OCI-LY1 (cell line): ENCODE results near the gene TANC1.

Source experiments
- H2AFZ ChIP-seq: fragments of 200-600 bp; sonication (generic), shearing (Covaris generic); 2 replicates; pipeline ENCODE4 v1.6.0; 2014; ENCODE audit warnings: antibody characterized with exemption, mild to moderate bottlenecking, low read length
- H3F3A ChIP-seq: fragments of 200-600 bp; sonication (generic), shearing (Covaris generic); 2 replicates; pipeline ENCODE4 v1.6.0; 2014; ENCODE audit warnings: mild to moderate bottlenecking, antibody characterized with exemption, low read length, moderate library complexity; ENCODE audit not compliant: insufficient read depth
- H3K27ac ChIP-seq: fragments of 200-600 bp; sonication (generic); 2 replicates; pipeline ENCODE4 v1.5.1; 2014; ENCODE audit warnings: low read length, mixed run types, mild to moderate bottlenecking, low read depth; ENCODE audit not compliant: poor library complexity, severe bottlenecking
- H3K27me3 ChIP-seq: fragments of 200-600 bp; sonication (generic); 2 replicates; pipeline ENCODE4 v1.6.0; 2014; ENCODE audit warnings: antibody characterized with exemption, mild to moderate bottlenecking, low read length, moderate library complexity; ENCODE audit not compliant: insufficient read depth
- H3K36me3 ChIP-seq: fragments of 200-600 bp; sonication (generic); 2 replicates; pipeline ENCODE4 v1.6.1; 2014; ENCODE audit warnings: mild to moderate bottlenecking, antibody characterized with exemption, low read length, moderate library complexity, mixed read lengths; ENCODE audit not compliant: insufficient read depth
- H3K4me1 ChIP-seq: fragments of 200-600 bp; sonication (generic); 2 replicates; pipeline ENCODE4 v1.5.1; 2014; ENCODE audit warnings: mild to moderate bottlenecking, low read length, moderate library complexity; ENCODE audit not compliant: insufficient read depth, severe bottlenecking
- H3K4me2 ChIP-seq: fragments of 200-600 bp; sonication (generic), shearing (Covaris generic); 2 replicates; pipeline ENCODE4 v1.6.1; 2014; ENCODE audit warnings: low read length
- H3K4me3 ChIP-seq: fragments of 200-600 bp; sonication (generic); 2 replicates; pipeline ENCODE4 v1.5.1; 2014; ENCODE audit warnings: low read length, low read depth, mild to moderate bottlenecking, mixed read lengths; ENCODE audit not compliant: poor library complexity, severe bottlenecking
- H3K79me2 ChIP-seq: fragments of 200-600 bp; shearing (Covaris generic); 2 replicates; pipeline ENCODE4 v1.6.1; 2016; ENCODE audit warnings: mixed run types, low read length, mixed read lengths; ENCODE audit not compliant: insufficient read depth
- H3K9ac ChIP-seq: fragments of 200-600 bp; sonication (generic), shearing (Covaris generic); 2 replicates; pipeline ENCODE4 v1.6.1; 2014; ENCODE audit warnings: mild to moderate bottlenecking, low read length, mixed read lengths
- H3K9me2 ChIP-seq: fragments of 200-600 bp; sonication (generic), shearing (Covaris generic); 2 replicates; pipeline ENCODE4 v1.6.1; 2014; ENCODE audit warnings: low read depth, mild to moderate bottlenecking, low read length, mixed read lengths
- H3K9me3 ChIP-seq: fragments of 200-600 bp; shearing (Covaris generic); 2 replicates; pipeline ENCODE4 v1.6.1; 2014; ENCODE audit warnings: low read length, mixed read lengths
- H4K20me1 ChIP-seq: fragments of 200-600 bp; sonication (generic), shearing (Covaris generic); 2 replicates; pipeline ENCODE4 v1.6.0; 2016; ENCODE audit warnings: mild to moderate bottlenecking, low read length; ENCODE audit not compliant: insufficient read depth
- CTCF ChIP-seq: fragments of 200-600 bp; sonication (generic), shearing (Covaris generic); IDR thresholded peaks from 2 replicates; pipeline ENCODE4 v1.5.1; 2017; ENCODE audit warnings: mild to moderate bottlenecking, antibody characterized with exemption, low read length, moderate library complexity, mixed read lengths
- EZH2 ChIP-seq: fragments of 200-600 bp; sonication (generic), shearing (Covaris generic); IDR thresholded peaks from 2 replicates; pipeline ENCODE4 v1.8.0; 2017; ENCODE audit warnings: borderline replicate concordance, mixed run types, mild to moderate bottlenecking, antibody characterized with exemption, low read length, moderate library complexity, mixed read lengths

The TANC1 gene

GRCh38 chr2:159125858-159126257 lies 157.4 kb downstream of the TANC1 start:
- Histone ChIP-seq H2AFZ (no peak overlapping the region), H3K9ac (no peak overlapping the region)

DNA sequence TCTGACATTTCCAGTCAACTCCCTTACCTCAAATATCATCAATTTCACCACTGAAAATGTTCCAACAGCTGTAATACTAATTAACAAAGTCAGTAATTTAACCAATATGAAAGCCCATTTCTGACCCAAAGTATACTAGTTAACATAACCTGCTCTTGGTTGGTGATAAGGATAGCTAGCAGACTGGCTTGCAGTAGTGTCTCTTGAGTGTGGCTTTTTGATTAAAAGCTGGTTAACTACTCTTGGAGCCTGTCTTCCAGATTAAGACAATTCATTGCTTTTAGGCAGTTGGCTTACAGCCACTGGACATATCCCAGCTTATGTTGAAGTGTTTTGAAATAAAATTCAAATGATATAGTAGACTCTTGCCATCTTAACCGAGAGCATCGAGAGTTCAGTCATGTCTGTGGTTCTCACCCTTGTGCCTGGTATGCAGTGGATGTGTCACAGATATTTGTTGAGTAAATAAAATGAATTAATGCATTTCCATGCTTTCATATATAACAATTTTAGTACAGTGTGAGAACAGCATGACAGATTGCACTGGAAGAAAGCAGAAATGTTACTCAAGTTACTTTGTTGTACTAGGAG lies 158.1 kb downstream of the TANC1 start:
- Histone ChIP-seq H3K4me3 (no peak overlapping the region), H2AFZ (no peak overlapping the region), H3K79me2 (no peaks in the 10 kb centered on the region)

More at GRCh38 chr2:159125858-159126257, 157.4 kb downstream of the TANC1 start:
- TF ChIP-seq EZH2, result no peak
- no peak for TF ChIP-seq CTCF
- H3K9me3 ChIP-seq, result no peaks in the 10 kb centered on the region
- H3K36me3 ChIP-seq, result no peaks in the 10 kb centered on the region
- H3K4me1 ChIP-seq, result peaks cover 14% of the 10 kb centered on the region
- H3K27me3 ChIP-seq, result no peaks in the 10 kb centered on the region
- H3K9me2 ChIP-seq, result no peaks in the 10 kb centered on the region
- H3K27ac ChIP-seq, result no peak overlapping the region
- no peak overlapping the region for H3K4me2 ChIP-seq
- H3F3A ChIP-seq, result no peaks in the 10 kb centered on the region
- H4K20me1 ChIP-seq, result no peaks in the 10 kb centered on the region
- H3K4me3 ChIP-seq, result no peak overlapping the region
- no peaks in the 10 kb centered on the region for H3K79me2 ChIP-seq

DNA sequence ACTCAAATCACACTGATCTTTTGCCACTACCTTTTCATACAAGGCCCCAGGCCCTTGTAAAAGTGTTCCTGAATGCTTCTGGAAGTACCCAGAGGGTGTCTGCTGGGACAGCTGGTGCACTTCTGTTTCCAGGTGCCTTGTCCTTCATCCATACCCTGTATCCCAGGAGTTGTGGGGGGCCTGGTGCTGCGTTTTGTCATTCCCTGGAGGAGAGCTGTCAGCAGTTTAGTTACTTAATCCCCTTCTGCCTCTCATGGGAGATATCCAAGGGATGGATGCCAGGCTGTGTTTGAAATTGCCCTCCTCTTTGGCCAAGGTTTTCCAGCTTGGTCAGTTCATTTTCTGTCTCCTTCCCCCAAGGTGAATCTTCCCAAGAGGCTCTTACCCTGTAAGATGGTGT lies 159.8 kb downstream of the TANC1 start:
- H3K9ac ChIP-seq, result no peak overlapping the region
- TF ChIP-seq CTCF (no peak), EZH2 (no peak)
- H3K79me2 ChIP-seq, result no peaks in the 10 kb centered on the region

More for the DNA sequence above, 158.1 kb downstream of the TANC1 start:
- Histone ChIP-seq H3K27ac (no peak overlapping the region), H3K4me1 (peaks cover 14% of the 10 kb centered on the region), H3K36me3 (no peaks in the 10 kb centered on the region), H3K4me2 (no peak overlapping the region), H3K9me2 (no peaks in the 10 kb centered on the region), H3F3A (no peaks in the 10 kb centered on the region), H4K20me1 (no peaks in the 10 kb centered on the region), H3K9ac (no peak overlapping the region), H3K9me3 (no peaks in the 10 kb centered on the region), H3K27me3 (no peaks in the 10 kb centered on the region)
- TF ChIP-seq EZH2 (no peak), CTCF (no peak)

More for the DNA sequence above, 159.8 kb downstream of the TANC1 start:
- Histone ChIP-seq H3K4me3 (no peak overlapping the region), H3F3A (no peaks in the 10 kb centered on the region), H2AFZ (no peak overlapping the region), H3K27ac (no peak overlapping the region), H4K20me1 (no peaks in the 10 kb centered on the region), H3K4me1 (peaks cover 14% of the 10 kb centered on the region), H3K27me3 (no peaks in the 10 kb centered on the region), H3K9me2 (no peaks in the 10 kb centered on the region), H3K9me3 (no peaks in the 10 kb centered on the region), H3K4me2 (no peak overlapping the region), H3K36me3 (no peaks in the 10 kb centered on the region)
